K562 (cell line): ENCODE results near the gene EZH2. TPM values are rescaled to one million over a fixed set of nuclear protein-coding genes. Genes with fewer than 3 reads are reported as not detected.
A peak's percentile ranks its signal among the peaks of the same experiment; 100 is the strongest.

Experiments
- BHLHE40 ChIP-seq: IDR thresholded peaks from 2 replicates; pipeline ENCODE4 v1.6.1; 2011; ENCODE audit warnings: low read length, improper control_type of control experiment
- CBX1 ChIP-seq: sonication (generic); IDR thresholded peaks from 2 replicates; pipeline ENCODE4 v1.6.1; 2016; ENCODE audit warnings: antibody characterized with exemption, low read depth, mild to moderate bottlenecking
- CXXC5 ChIP-seq: fragments of 250-450 bp; sonication (Bioruptor Pico); IDR thresholded peaks from 2 replicates; pipeline ENCODE4 v1.8.0; 2022; ENCODE audit warnings: inconsistent platforms, mild to moderate bottlenecking, moderate library complexity
- ELF4 ChIP-seq: fragments of 450-650 bp; formaldehyde crosslinking; IDR thresholded peaks from 2 replicates; pipeline ENCODE4 v1.4.0; 2022; ENCODE audit warnings: missing genetic modification characterization
- GATAD2A ChIP-seq: fragments of 450-650 bp; IDR thresholded peaks from 2 replicates; pipeline ENCODE4 v1.6.1; 2017
- HNRNPH1 ChIP-seq: fragments of 200-400 bp; formaldehyde crosslinking; optimal IDR thresholded peaks from 2 replicates; pipeline ENCODE3; 2017; ENCODE audit warnings: low read depth, mild to moderate bottlenecking, low read length, moderate library complexity
- HNRNPLL ChIP-seq: fragments of 200-400 bp; formaldehyde crosslinking; IDR thresholded peaks from 2 replicates; pipeline ENCODE4 v1.6.1; 2017; ENCODE audit warnings: low read length, low read depth, mild to moderate bottlenecking; ENCODE audit not compliant: poor library complexity, severe bottlenecking
- HSF4 ChIP-seq: fragments of 250-450 bp; sonication (Bioruptor Pico); IDR thresholded peaks from 2 replicates; pipeline ENCODE4 v2.1.2; 2022; ENCODE audit warnings: mild to moderate bottlenecking, moderate library complexity, borderline replicate concordance
- JUND ChIP-seq, 2 experiments: IDR thresholded peaks; 2 replicates in 1 of 2; 3 replicates in 1 of 2; pipeline ENCODE4 v1.6.1; 2011; ENCODE audit warnings: borderline replicate concordance in 2 of 2, low read depth in 2 of 2, low read length in 2 of 2, improper control_type of control experiment in 1 of 2, missing biosample characterization in 1 of 2, missing genetic modification characterization in 1 of 2, missing genetic modification reagents in 1 of 2
- MED1 ChIP-seq: sonication (generic); formaldehyde crosslinking; IDR thresholded peaks from 2 replicates; pipeline ENCODE4 v1.8.1; 2023; ENCODE audit warnings: missing genetic modification reagents, borderline replicate concordance
- MTA3 ChIP-seq: fragments of 450-650 bp; formaldehyde crosslinking; IDR thresholded peaks from 2 replicates; pipeline ENCODE4 v1.6.1; 2017; ENCODE audit warnings: mild to moderate bottlenecking, borderline replicate concordance
- NCOA6 ChIP-seq: fragments of 450-650 bp; IDR thresholded peaks from 2 replicates; pipeline ENCODE4 v1.6.1; 2017; ENCODE audit warnings: mild to moderate bottlenecking
- POLR2A ChIP-seq: fragments of 450-650 bp; conservative IDR thresholded peaks from 2 replicates; pipeline ENCODE4 v1.6.1; 2016
- PRMT5 ChIP-seq: sonication (generic); formaldehyde crosslinking; IDR thresholded peaks from 2 replicates; pipeline ENCODE4 v1.5.0; 2020; ENCODE audit warnings: missing genetic modification reagents
- RBM25 ChIP-seq: fragments of 200-400 bp; formaldehyde crosslinking; IDR thresholded peaks from 2 replicates; pipeline ENCODE4 v1.6.1; 2018; ENCODE audit warnings: low read length, low read depth, moderate library complexity; ENCODE audit not compliant: severe bottlenecking
- RFX5 ChIP-seq: IDR thresholded peaks from 2 replicates; pipeline ENCODE4 v1.6.1; 2011; ENCODE audit warnings: low read depth, mild to moderate bottlenecking, improper control_type of control experiment, low read length
- SMAD3 ChIP-seq: fragments of 450-650 bp; formaldehyde crosslinking; conservative IDR thresholded peaks from 2 replicates; pipeline ENCODE4 v1.4.0; 2020; ENCODE audit warnings: mild to moderate bottlenecking
- SP1 ChIP-seq: sonication (generic); formaldehyde crosslinking; IDR thresholded peaks from 2 replicates; pipeline ENCODE4 v1.8.1; 2022; ENCODE audit warnings: mild to moderate bottlenecking, missing genetic modification reagents
- TEAD4 ChIP-seq, 2 experiments: sonication (generic) in 1 of 2; formaldehyde crosslinking in 1 of 2; IDR thresholded peaks; 2 replicates each; pipeline versions ENCODE4 v1.6.1 to v1.8.0; 2012 to 2022; ENCODE audit warnings: borderline replicate concordance in 1 of 2, inconsistent platforms in 1 of 2, low read length in 1 of 2, mild to moderate bottlenecking in 1 of 2, missing genetic modification reagents in 1 of 2
- ZNF3 ChIP-seq: fragments of 250-450 bp; sonication (Bioruptor Pico); IDR thresholded peaks from 2 replicates; pipeline ENCODE4 v1.5.0; 2021; ENCODE audit warnings: mild to moderate bottlenecking, moderate library complexity
- ZNF408 ChIP-seq: fragments of 250-450 bp; sonication (Bioruptor Pico); IDR thresholded peaks from 2 replicates; pipeline ENCODE4 v1.4.0; 2020; ENCODE audit warnings: low read depth, mild to moderate bottlenecking, moderate library complexity
- ZNF76 ChIP-seq: fragments of 250-450 bp; sonication (Bioruptor Pico); IDR thresholded peaks from 2 replicates; pipeline ENCODE4 v1.4.0; 2020; ENCODE audit warnings: mild to moderate bottlenecking, moderate library complexity, borderline replicate concordance
- polyA plus RNA-seq, 8 experiments: library from polyadenylated mRNA; depleted of rRNA in 4 of 8; stranded (reverse) in 5 of 8; unstranded in 3 of 8; fragments of >200 nt; fragmentation: Nextera tagmentation in 2 of 8; fragmentation: Illumina TruSeq in 1 of 8; extraction: Ambion mirVana in 2 of 8; extraction: Trizol in 1 of 8; gene quantifications; 2 replicates each; pipeline versions ENCODE4 v1.2.1 to v1.2.3, GENCODE V29; 2011 to 2014; ENCODE audit warnings: inconsistent platforms in 1 of 8, missing spikeins in 1 of 8
- total RNA-seq, 7 experiments: library from RNA; depleted of rRNA in 6 of 7; stranded (reverse); fragments of >200 nt in 6 of 7; fragmentation: Illumina TruSeq in 2 of 7; extraction: Trizol in 2 of 7; gene quantifications; 2 replicates each; pipeline versions ENCODE4 v1.2.1 to v1.2.3, GENCODE V29; 2011 to 2021; ENCODE audit warnings: low replicate concordance in 1 of 7
- TF ChIP-seq, protein P1 (sequence below), 2 experiments: fragments of 450-650 bp; IDR thresholded peaks; 2 replicates each; pipeline ENCODE4 v1.6.1; 2016
- TF ChIP-seq, protein P2 (sequence below): fragments of 250-450 bp; sonication (Bioruptor Pico); IDR thresholded peaks from 2 replicates; pipeline ENCODE4 v1.8.0; 2022; ENCODE audit warnings: inconsistent platforms, mild to moderate bottlenecking, moderate library complexity, borderline replicate concordance
- TF ChIP-seq, protein P3 (sequence below): fragments of 450-650 bp; IDR thresholded peaks from 2 replicates; pipeline ENCODE4 v1.6.1; 2016; ENCODE audit warnings: low read depth, mild to moderate bottlenecking, moderate library complexity

Gene EZH2
- total and polyA plus RNA-seq, 9 of the 15 experiments (the other 6 are each of a cell fraction or from before 2014, with no cell fraction given), result 48.7 to 175 (median 98.6) TPM

DNA sequence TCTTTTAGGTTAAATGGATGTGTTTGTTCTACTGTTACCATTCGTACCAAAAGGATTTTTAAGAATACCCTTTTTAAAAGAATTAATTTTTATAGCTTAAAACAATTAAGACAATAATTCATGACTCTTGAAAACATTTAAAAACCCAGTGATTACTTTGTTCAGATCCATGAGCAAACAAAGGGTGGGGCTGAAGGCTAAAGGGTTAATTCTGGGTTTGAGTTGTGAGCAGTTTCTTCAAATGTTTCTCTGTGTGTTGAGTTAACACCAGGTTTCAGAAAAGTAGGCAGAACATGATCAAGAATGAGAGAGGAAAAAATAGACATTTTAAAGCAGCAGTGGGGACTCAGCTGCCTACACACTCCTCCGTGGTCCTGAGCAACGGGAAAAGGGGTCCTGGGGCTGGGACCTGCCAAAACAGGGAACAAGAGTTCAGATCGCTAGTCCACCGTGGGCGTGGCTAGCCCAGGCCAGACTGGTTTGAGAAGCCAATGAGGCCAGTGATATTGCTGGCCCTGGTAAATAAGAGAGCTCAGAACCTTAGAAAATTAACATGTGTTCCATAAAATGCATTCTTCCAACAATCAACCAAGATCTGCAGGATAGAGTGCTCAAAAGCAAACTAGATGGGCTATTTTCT is 14.9 kb upstream of the EZH2 start (continued):
- TF ChIP-seq CXXC5 (CRISPR knock-in tag) (0 out of 2 replicates have a peak, but pooled peaks have one; percentile 25), MTA3 (0 out of 2 replicates have a peak, but pooled peaks have one; percentile 32), HSF4 (no peak), HNRNPLL (no peak), RFX5 (no peak), ZNF76 (CRISPR knock-in tag) (no peak), SMAD3 (CRISPR knock-in tag) (no peak), NCOA6 (no peak), POLR2A (no peak), TEAD4 (IDR thresholded peaks at IDR 0.05; ENCODE audit: low read length) (no peak), TEAD4 (CRISPR knock-in tag; IDR thresholded peaks at IDR 0.05; ENCODE audit: borderline replicate concordance) (no peak), HNRNPH1 (no peak), CBX1 (no peak), SP1 (CRISPR knock-in tag) (0 out of 2 replicates have a peak, but pooled peaks have one; percentile 20), JUND (IDR thresholded peaks at IDR 0.05; ENCODE audit: borderline replicate concordance, low read depth, low read length) (no peak), JUND (tag; IDR thresholded peaks at IDR 0.05; ENCODE audit: borderline replicate concordance, low read depth, low read length) (no peak), ELF4 (no peak), GATAD2A (0 out of 2 replicates have a peak, but pooled peaks have one; percentile 33), MED1 (CRISPR knock-in tag) (no peak), ZNF3 (no peak), BHLHE40 (no peak), RBM25 (peak; percentile 41), ZNF408 (CRISPR knock-in tag) (no peak), PRMT5 (CRISPR knock-in tag) (no peak)
- TF ChIP-seq, protein P1, sequence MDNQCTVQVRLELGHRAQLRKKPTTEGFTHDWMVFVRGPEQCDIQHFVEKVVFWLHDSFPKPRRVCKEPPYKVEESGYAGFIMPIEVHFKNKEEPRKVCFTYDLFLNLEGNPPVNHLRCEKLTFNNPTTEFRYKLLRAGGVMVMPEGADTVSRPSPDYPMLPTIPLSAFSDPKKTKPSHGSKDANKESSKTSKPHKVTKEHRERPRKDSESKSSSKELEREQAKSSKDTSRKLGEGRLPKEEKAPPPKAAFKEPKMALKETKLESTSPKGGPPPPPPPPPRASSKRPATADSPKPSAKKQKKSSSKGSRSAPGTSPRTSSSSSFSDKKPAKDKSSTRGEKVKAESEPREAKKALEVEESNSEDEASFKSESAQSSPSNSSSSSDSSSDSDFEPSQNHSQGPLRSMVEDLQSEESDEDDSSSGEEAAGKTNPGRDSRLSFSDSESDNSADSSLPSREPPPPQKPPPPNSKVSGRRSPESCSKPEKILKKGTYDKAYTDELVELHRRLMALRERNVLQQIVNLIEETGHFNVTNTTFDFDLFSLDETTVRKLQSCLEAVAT (IDR thresholded peaks at IDR 0.05), result no peak
- TF ChIP-seq, protein P2, sequence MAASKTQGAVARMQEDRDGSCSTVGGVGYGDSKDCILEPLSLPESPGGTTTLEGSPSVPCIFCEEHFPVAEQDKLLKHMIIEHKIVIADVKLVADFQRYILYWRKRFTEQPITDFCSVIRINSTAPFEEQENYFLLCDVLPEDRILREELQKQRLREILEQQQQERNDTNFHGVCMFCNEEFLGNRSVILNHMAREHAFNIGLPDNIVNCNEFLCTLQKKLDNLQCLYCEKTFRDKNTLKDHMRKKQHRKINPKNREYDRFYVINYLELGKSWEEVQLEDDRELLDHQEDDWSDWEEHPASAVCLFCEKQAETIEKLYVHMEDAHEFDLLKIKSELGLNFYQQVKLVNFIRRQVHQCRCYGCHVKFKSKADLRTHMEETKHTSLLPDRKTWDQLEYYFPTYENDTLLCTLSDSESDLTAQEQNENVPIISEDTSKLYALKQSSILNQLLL (CRISPR knock-in tag), result no peak
- TF ChIP-seq, protein P3, sequence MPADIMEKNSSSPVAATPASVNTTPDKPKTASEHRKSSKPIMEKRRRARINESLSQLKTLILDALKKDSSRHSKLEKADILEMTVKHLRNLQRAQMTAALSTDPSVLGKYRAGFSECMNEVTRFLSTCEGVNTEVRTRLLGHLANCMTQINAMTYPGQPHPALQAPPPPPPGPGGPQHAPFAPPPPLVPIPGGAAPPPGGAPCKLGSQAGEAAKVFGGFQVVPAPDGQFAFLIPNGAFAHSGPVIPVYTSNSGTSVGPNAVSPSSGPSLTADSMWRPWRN, result no peak
